ENCODE data around the gene RNF17.

Gene RNF17

GRCh38 chr13:24897293-24897692, 133.3 kb downstream of the RNF17 start:
- Histone ChIP-seq H3K4me3 (ENCODE audit: low read depth, low read length) (no peak overlapping the region), H3K27ac (ENCODE audit: extremely low read depth, low read depth, low read length) (no peak overlapping the region), H3K36me3 (ENCODE audit: control insufficient read depth in 2 of 2, insufficient read depth in 1 of 2, low read length in 2 of 2) (peaks cover 15 to 72% of the 10 kb centered on the region in 2 experiments), H3K4me1 (ENCODE audit: control insufficient read depth, insufficient read depth, low read length) (no peaks in the 10 kb centered on the region), H3K9me3 (ENCODE audit: control insufficient read depth, insufficient read depth, low read depth, low read length) (no peaks in the 10 kb centered on the region)
- POLR2A ChIA-PET, result no interaction called here
- TF ChIP-seq ZNF140 (tag by site-specific recombination; IDR thresholded peaks at IDR 0.05) (no peak), GLIS2 (tag by site-specific recombination; IDR thresholded peaks at IDR 0.05) (no peak)
- CTCF ChIA-PET, result interaction anchor here (0.6 kb wide), 1 partner anchor 1319 kb away, joined by 6 read pairs; no protein-coding TSS in a partner anchor

GRCh38 chr13:24899601-24900000, 135.6 kb downstream of the RNF17 start:
- Histone ChIP-seq H3K9me3 (ENCODE audit: control insufficient read depth, insufficient read depth, low read depth, low read length) (no peaks in the 10 kb centered on the region), H3K4me3 (ENCODE audit: low read depth, low read length) (no peak overlapping the region), H3K4me1 (ENCODE audit: control insufficient read depth, insufficient read depth, low read length) (no peaks in the 10 kb centered on the region), H3K36me3 (ENCODE audit: control insufficient read depth in 2 of 2, insufficient read depth in 1 of 2, low read length in 2 of 2) (peaks cover 12 to 66% of the 10 kb centered on the region in 2 experiments), H3K27ac (ENCODE audit: extremely low read depth, low read depth, low read length) (no peak overlapping the region)
- ChIA-PET CTCF (no interaction called here), POLR2A (no interaction called here)
- no peak for TF ChIP-seq ZNF223 (tag by site-specific recombination; IDR thresholded peaks at IDR 0.05)
- no peak for TF ChIP-seq ZBTB49 (tag by site-specific recombination; IDR thresholded peaks at IDR 0.05; ENCODE audit: low read depth)
- no peak for TF ChIP-seq ZNF324 (tag by site-specific recombination; IDR thresholded peaks at IDR 0.05)
- no peak for TF ChIP-seq ZNF155 (tag by site-specific recombination; IDR thresholded peaks at IDR 0.05)
- no peak for TF ChIP-seq ZNF623 (tag by site-specific recombination; IDR thresholded peaks at IDR 0.05)
- no peak for TF ChIP-seq ZNF16 (tag by site-specific recombination; IDR thresholded peaks at IDR 0.05; ENCODE audit: low read depth)
- TF ChIP-seq ZNF19 (tag by site-specific recombination; IDR thresholded peaks at IDR 0.05; ENCODE audit: low read depth), result no peak
- no peak for TF ChIP-seq KLF17 (tag by site-specific recombination; IDR thresholded peaks at IDR 0.05)
- TF ChIP-seq ZNF211 (tag by site-specific recombination; IDR thresholded peaks at IDR 0.05; ENCODE audit: low read depth), result no peak
- no peak for TF ChIP-seq YY1 (tag by site-specific recombination; IDR thresholded peaks at IDR 0.05)
- no peak for TF ChIP-seq ZFP3 (tag by site-specific recombination; IDR thresholded peaks at IDR 0.05; ENCODE audit: low read depth)
- TF ChIP-seq ZNF114 (tag by site-specific recombination; IDR thresholded peaks at IDR 0.05), result no peak

GRCh38 chr13:24900507-24900906, 136.5 kb downstream of the RNF17 start:
- H3K9me3 ChIP-seq (ENCODE audit: control insufficient read depth, insufficient read depth, low read depth, low read length), result no peaks in the 10 kb centered on the region
- POLR2A ChIA-PET, result no interaction called here
- H3K27ac ChIP-seq (ENCODE audit: extremely low read depth, low read depth, low read length), result no peak overlapping the region
- H3K4me1 ChIP-seq (ENCODE audit: control insufficient read depth, insufficient read depth, low read length), result no peaks in the 10 kb centered on the region
- H3K4me3 ChIP-seq (ENCODE audit: low read depth, low read length), result no peak overlapping the region
- CTCF ChIA-PET, result no interaction called here
- peaks cover 12 to 75% of the 10 kb centered on the region in 2 experiments for H3K36me3 ChIP-seq (ENCODE audit: control insufficient read depth in 2 of 2, insufficient read depth in 1 of 2, low read length in 2 of 2)
- TF ChIP-seq ZNF658 (tag by site-specific recombination; IDR thresholded peaks at IDR 0.05) (no peak), ZNF585B (tag by site-specific recombination; IDR thresholded peaks at IDR 0.05) (no peak), ZNF2 (tag by site-specific recombination; IDR thresholded peaks at IDR 0.05) (no peak), ZBTB8A (tag by site-specific recombination; IDR thresholded peaks at IDR 0.05) (no peak), ZNF169 (tag by site-specific recombination; IDR thresholded peaks at IDR 0.05) (no peak), ZBTB44 (tag by site-specific recombination; IDR thresholded peaks at IDR 0.05) (no peak), ZNF548 (tag by site-specific recombination; IDR thresholded peaks at IDR 0.05) (no peak), ZNF248 (tag by site-specific recombination; IDR thresholded peaks at IDR 0.05) (no peak), HOXA7 (CRISPR knock-in tag; IDR thresholded peaks at IDR 0.05; ENCODE audit: borderline replicate concordance) (no peak), REST (tag by site-specific recombination; IDR thresholded peaks at IDR 0.05) (no peak), ZNF580 (tag by site-specific recombination; IDR thresholded peaks at IDR 0.05) (no peak), ZNF768 (tag by site-specific recombination; IDR thresholded peaks at IDR 0.05) (no peak)
